SK-N-SH treated with all-trans-retinoic acid at 6 μM for 48 hours (cell line): ENCODE data around the gene LYPD6B.

Source experiments
- CSDC2 ChIP-seq: fragments of 250-450 bp; sonication (Bioruptor Pico); IDR thresholded peaks from 2 replicates; pipeline ENCODE4 v1.5.0; 2020; ENCODE audit warnings: mild to moderate bottlenecking, moderate library complexity
- TOX ChIP-seq: fragments of 250-450 bp; sonication (Bioruptor Pico); IDR thresholded peaks from 2 replicates; pipeline ENCODE4 v1.8.0; 2021; ENCODE audit warnings: mild to moderate bottlenecking, moderate library complexity, borderline replicate concordance
- ZNF8 ChIP-seq: fragments of 450-650 bp; formaldehyde crosslinking; IDR thresholded peaks from 2 replicates; pipeline ENCODE4 v1.5.0; 2020; ENCODE audit warnings: mild to moderate bottlenecking, moderate library complexity

GRCh38 chr2:148996805-148997204, 41.7 kb upstream of the LYPD6B start:
- TF ChIP-seq ZNF8 (no peak), TOX (CRISPR knock-in tag) (no peak), CSDC2 (CRISPR knock-in tag) (no peak)
